Mesothelial cell of epicardium (in vitro differentiated cells): Measurements from ENCODE around the gene C3. TPM values are rescaled to one million over a fixed set of nuclear protein-coding genes. Genes with fewer than 3 reads are reported as not detected.

Experiments used
- DNase-seq, 2 experiments: peaks; one replicate each; pipeline ENCODE4 v3.0.0; 2021; ENCODE audit warnings: low spot score in 2 of 2; ENCODE audit not compliant: unreplicated experiment in 2 of 2
- H3K27ac Mint-ChIP-seq: 2 replicates; pipeline ENCODE4 v1.8.0; 2021; ENCODE audit warnings: mixed read lengths
- H3K27me3 Mint-ChIP-seq: 2 replicates; pipeline ENCODE4 v1.8.0; 2021; ENCODE audit warnings: low read depth, mixed read lengths
- H3K36me3 Mint-ChIP-seq: 2 replicates; pipeline ENCODE4 v1.8.0; 2021; ENCODE audit warnings: mixed read lengths
- H3K4me1 Mint-ChIP-seq: 2 replicates; pipeline ENCODE4 v1.8.0; 2021; ENCODE audit warnings: mixed read lengths
- H3K4me3 Mint-ChIP-seq: 2 replicates; pipeline ENCODE4 v1.8.0; 2021; ENCODE audit warnings: mild to moderate bottlenecking, moderate library complexity, mixed read lengths
- H3K9me3 Mint-ChIP-seq: 2 replicates; pipeline ENCODE4 v1.8.0; 2021; ENCODE audit warnings: mixed read lengths
- CTCF ChIP-seq: fragments of 200-600 bp; sonication (generic); IDR thresholded peaks from one replicate; pipeline ENCODE4 v1.5.0; 2021; ENCODE audit warnings: antibody characterized with exemption; ENCODE audit not compliant: unreplicated experiment
- total RNA-seq: library from RNA; stranded (reverse); gene quantifications from 3 replicates; pipeline ENCODE4 v1.2.1, GENCODE V29; 2021

Gene C3
- total RNA-seq, 1 donor from 2014 or later: 24.5 TPM

- TF ChIP-seq CTCF: no peak
- Mint-ChIP-seq H3K4me3 (peak overlapping the region; percentile 31), H3K27ac (peak overlapping the region; percentile 93), H3K9me3 (no peaks in the 10 kb centered on the region), H3K4me1 (peaks cover 23% of the 10 kb centered on the region), H3K27me3 (peaks cover 5% of the 10 kb centered on the region), H3K36me3 (no peaks in the 10 kb centered on the region)
- no peak for DNase-seq
Measured at GRCh38 chr19:6723108-6723618, 2.7 kb upstream of the C3 start.

GRCh38 chr19:6721773-6722172, 1.3 kb upstream of the C3 start:
- Mint-ChIP-seq H3K4me3 (no peak overlapping the region), H3K27me3 (peaks cover 5% of the 10 kb centered on the region), H3K27ac (peak overlapping the region; percentile 17), H3K4me1 (peaks cover 23% of the 10 kb centered on the region), H3K36me3 (no peaks in the 10 kb centered on the region), H3K9me3 (no peaks in the 10 kb centered on the region)
- TF ChIP-seq CTCF: no peak
- DNase-seq: no peak

- H3K27ac Mint-ChIP-seq: peak overlapping the region; percentile 69
- no peak overlapping the region for H3K4me3 Mint-ChIP-seq
- H3K9me3 Mint-ChIP-seq: no peaks in the 10 kb centered on the region
- H3K27me3 Mint-ChIP-seq: peaks cover 5% of the 10 kb centered on the region
- peaks cover 23% of the 10 kb centered on the region for H3K4me1 Mint-ChIP-seq
- H3K36me3 Mint-ChIP-seq: no peaks in the 10 kb centered on the region
- DNase-seq: no peak
- no peak for TF ChIP-seq CTCF
Measured at GRCh38 chr19:6721138-6721474, 656 bp upstream of the C3 start.

GRCh38 chr19:6719992-6720368, 470 bp downstream of the C3 start:
- H3K27ac Mint-ChIP-seq: no peak overlapping the region
- peaks cover 5% of the 10 kb centered on the region for H3K27me3 Mint-ChIP-seq
- no peak for TF ChIP-seq CTCF
- no peaks in the 10 kb centered on the region for H3K36me3 Mint-ChIP-seq
- no peak for DNase-seq
- no peak overlapping the region for H3K4me3 Mint-ChIP-seq
- peaks cover 21% of the 10 kb centered on the region for H3K4me1 Mint-ChIP-seq
- no peaks in the 10 kb centered on the region for H3K9me3 Mint-ChIP-seq

- H3K27ac Mint-ChIP-seq: no peak overlapping the region
- H3K9me3 Mint-ChIP-seq: no peaks in the 10 kb centered on the region
- DNase-seq: no peak
- no peak overlapping the region for H3K4me3 Mint-ChIP-seq
- peaks cover 21% of the 10 kb centered on the region for H3K4me1 Mint-ChIP-seq
- H3K36me3 Mint-ChIP-seq: no peaks in the 10 kb centered on the region
- peaks cover 5% of the 10 kb centered on the region for H3K27me3 Mint-ChIP-seq
- no peak for TF ChIP-seq CTCF
Measured at GRCh38 chr19:6719540-6719861, 949 bp downstream of the C3 start.

GRCh38 chr19:6718741-6719539, 1.5 kb downstream of the C3 start:
- no peaks in the 10 kb centered on the region for H3K36me3 Mint-ChIP-seq
- peaks cover 21% of the 10 kb centered on the region for H3K4me1 Mint-ChIP-seq
- no peak for TF ChIP-seq CTCF
- no peak overlapping the region for H3K4me3 Mint-ChIP-seq
- H3K27ac Mint-ChIP-seq: no peak overlapping the region
- peaks cover 11% of the 10 kb centered on the region for H3K27me3 Mint-ChIP-seq
- no peaks in the 10 kb centered on the region for H3K9me3 Mint-ChIP-seq
- DNase-seq: no peak
